OCI-LY7 (cell line): ENCODE results near the gene ATP8B3. TPM values are rescaled to one million over a fixed set of nuclear protein-coding genes. Genes with fewer than 3 reads are reported as not detected.

ENCODE experiments used
- BruUV-seq: library from RNA; stranded (reverse); fragments of 400-500 nt; replicated peaks from 2 replicates; lab custom pipeline; 2021; lab: Mats Ljungman, UMichigan
- CTCF ChIA-PET: fragments of 300-600 bp; sonication (Branson Sonifier 250); formaldehyde crosslinking; loops from one replicate; lab custom pipeline; 2022; ENCODE audit warnings: antibody characterized with exemption; ENCODE audit not compliant: unreplicated experiment; lab: Charles Lee
- POLR2A ChIA-PET: fragments of 300-600 bp; sonication (Branson Sonifier 250); formaldehyde crosslinking; loops from one replicate; lab custom pipeline; 2022; ENCODE audit warnings: antibody characterized with exemption; lab: Charles Lee
- DNase-seq: peaks from one replicate; pipeline ENCODE4 v3.0.0-alpha.2; 2015; ENCODE audit warnings: low spot score
- H2AFZ ChIP-seq: fragments of 200-600 bp; sonication (generic), shearing (Covaris generic); 2 replicates; pipeline ENCODE4 v1.6.1; 2014; ENCODE audit warnings: mild to moderate bottlenecking, antibody characterized with exemption, low read length, moderate library complexity
- H3K27ac ChIP-seq: fragments of 200-600 bp; sonication (generic); 2 replicates; pipeline ENCODE4 v1.5.1; 2014; ENCODE audit warnings: mixed run types, low read depth, mild to moderate bottlenecking, moderate library complexity, low read length, inconsistent platforms; ENCODE audit not compliant: poor library complexity, severe bottlenecking
- H3K36me3 ChIP-seq: fragments of 200-600 bp; sonication (generic); 2 replicates; pipeline ENCODE4 v1.6.1; 2014; ENCODE audit warnings: mild to moderate bottlenecking, antibody characterized with exemption, low read length, moderate library complexity, mixed read lengths; ENCODE audit not compliant: insufficient read depth
- H3K4me1 ChIP-seq: fragments of 200-600 bp; sonication (generic); 2 replicates; pipeline ENCODE4 v1.5.1; 2014; ENCODE audit warnings: mild to moderate bottlenecking, low read length; ENCODE audit not compliant: insufficient read depth, poor library complexity, severe bottlenecking
- H3K4me2 ChIP-seq: fragments of 200-600 bp; sonication (generic); 2 replicates; pipeline ENCODE4 v1.6.1; 2014; ENCODE audit warnings: mild to moderate bottlenecking, low read length
- H3K4me3 ChIP-seq: fragments of 200-600 bp; sonication (generic); 2 replicates; pipeline ENCODE4 v1.5.1; 2014; ENCODE audit warnings: mild to moderate bottlenecking, low read depth, low read length; ENCODE audit not compliant: poor library complexity, severe bottlenecking
- H3K79me2 ChIP-seq: fragments of 200-600 bp; sonication (generic); 2 replicates; pipeline ENCODE4 v1.6.1; 2016; ENCODE audit warnings: low read depth, mild to moderate bottlenecking, low read length, moderate library complexity, mixed read lengths; ENCODE audit not compliant: insufficient read depth
- H3K9me2 ChIP-seq: fragments of 200-600 bp; sonication (generic); 2 replicates; pipeline ENCODE4 v1.6.1; 2016; ENCODE audit warnings: mild to moderate bottlenecking, low read length, mixed read lengths; ENCODE audit not compliant: insufficient read depth
- H3K9me3 ChIP-seq: fragments of 200-600 bp; sonication (generic); 2 replicates; pipeline ENCODE4 v1.6.1; 2014; ENCODE audit warnings: mild to moderate bottlenecking, mixed run types, low read length, mixed read lengths
- H4K20me1 ChIP-seq: fragments of 200-600 bp; sonication (generic); 2 replicates; pipeline ENCODE4 v1.6.1; 2014; ENCODE audit warnings: mild to moderate bottlenecking, antibody characterized with exemption, low read length, moderate library complexity, mixed read lengths; ENCODE audit not compliant: insufficient read depth
- EZH2phosphoT487 ChIP-seq: fragments of 200-600 bp; sonication (generic); IDR thresholded peaks from 2 replicates; pipeline ENCODE4 v1.6.1; 2018; ENCODE audit warnings: low read depth, borderline replicate concordance, mild to moderate bottlenecking, mixed run types, antibody characterized with exemption, low read length, moderate library complexity, mixed read lengths
- intact Hi-C: fragments of 100-400 bp; cut with micrococcal nuclease; formaldehyde crosslinking; loops from one replicate; pipeline ENCODE4 v1.10.0; 2022; ENCODE audit not compliant: unreplicated experiment
- microRNA-seq: library from miRNA; unstranded; fragments of <30 nt; microRNA quantifications from one replicate; pipeline ENCODE4 v1.2.0, GENCODE V29; 2022; ENCODE audit warnings: borderline replicate concordance
- total RNA-seq, 2 experiments: library from RNA; depleted of rRNA in 1 of 2; stranded (reverse); fragments of >200 nt in 1 of 2; shearing (Covaris generic) in 1 of 2; gene quantifications; 2 replicates each; pipeline ENCODE4 v1.2.3, GENCODE V29; 2014 to 2022
- TF ChIP-seq, protein P1 (sequence below): fragments of 200-600 bp; sonication (generic); conservative IDR thresholded peaks from 2 replicates; pipeline ENCODE4 v1.5.1; 2014; ENCODE audit warnings: mild to moderate bottlenecking, antibody characterized with exemption, low read length, moderate library complexity, mixed read lengths

Gene ATP8B3
- total RNA-seq, 2 experiments from 2014 or later = 5.9 to 19.3 TPM

DNA sequence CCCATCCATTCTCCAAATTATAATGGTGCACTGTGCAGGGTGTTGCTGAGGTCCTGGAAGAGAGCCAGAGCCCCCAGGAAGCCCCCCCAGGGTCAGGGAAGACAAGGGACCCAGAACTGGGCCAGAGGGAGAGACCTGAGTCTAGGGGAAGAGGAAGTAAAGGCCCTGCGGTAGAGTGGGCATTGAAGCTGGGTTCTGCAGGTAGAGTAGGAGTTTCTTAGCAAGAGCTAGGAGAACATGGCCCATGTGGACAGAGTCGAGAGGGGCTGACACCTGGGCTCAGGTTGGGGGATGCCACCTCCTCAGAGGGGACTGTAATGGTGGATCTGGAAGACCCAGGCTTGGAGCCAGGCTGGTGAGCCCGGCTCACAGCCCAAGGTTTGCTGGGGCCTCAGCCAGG lies 75.8 kb downstream of the ATP8B3 start:
- Histone ChIP-seq H2AFZ (no peak overlapping the region), H3K4me3 (no peak overlapping the region), H3K36me3 (no peaks in the 10 kb centered on the region), H3K27ac (no peak overlapping the region), H3K4me2 (no peak overlapping the region), H3K79me2 (no peaks in the 10 kb centered on the region), H4K20me1 (no peaks in the 10 kb centered on the region), H3K4me1 (no peaks in the 10 kb centered on the region), H3K9me3 (no peaks in the 10 kb centered on the region), H3K9me2 (no peaks in the 10 kb centered on the region)
- BruUV-seq = no TSS peak
- DNase-seq = no peak
- ChIA-PET CTCF (no interaction called here), POLR2A (no interaction called here)
- TF ChIP-seq EZH2phosphoT487 = no peak
- TF ChIP-seq, protein P1, sequence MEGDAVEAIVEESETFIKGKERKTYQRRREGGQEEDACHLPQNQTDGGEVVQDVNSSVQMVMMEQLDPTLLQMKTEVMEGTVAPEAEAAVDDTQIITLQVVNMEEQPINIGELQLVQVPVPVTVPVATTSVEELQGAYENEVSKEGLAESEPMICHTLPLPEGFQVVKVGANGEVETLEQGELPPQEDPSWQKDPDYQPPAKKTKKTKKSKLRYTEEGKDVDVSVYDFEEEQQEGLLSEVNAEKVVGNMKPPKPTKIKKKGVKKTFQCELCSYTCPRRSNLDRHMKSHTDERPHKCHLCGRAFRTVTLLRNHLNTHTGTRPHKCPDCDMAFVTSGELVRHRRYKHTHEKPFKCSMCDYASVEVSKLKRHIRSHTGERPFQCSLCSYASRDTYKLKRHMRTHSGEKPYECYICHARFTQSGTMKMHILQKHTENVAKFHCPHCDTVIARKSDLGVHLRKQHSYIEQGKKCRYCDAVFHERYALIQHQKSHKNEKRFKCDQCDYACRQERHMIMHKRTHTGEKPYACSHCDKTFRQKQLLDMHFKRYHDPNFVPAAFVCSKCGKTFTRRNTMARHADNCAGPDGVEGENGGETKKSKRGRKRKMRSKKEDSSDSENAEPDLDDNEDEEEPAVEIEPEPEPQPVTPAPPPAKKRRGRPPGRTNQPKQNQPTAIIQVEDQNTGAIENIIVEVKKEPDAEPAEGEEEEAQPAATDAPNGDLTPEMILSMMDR = no peak
- intact Hi-C loops = no loop called here

DNA sequence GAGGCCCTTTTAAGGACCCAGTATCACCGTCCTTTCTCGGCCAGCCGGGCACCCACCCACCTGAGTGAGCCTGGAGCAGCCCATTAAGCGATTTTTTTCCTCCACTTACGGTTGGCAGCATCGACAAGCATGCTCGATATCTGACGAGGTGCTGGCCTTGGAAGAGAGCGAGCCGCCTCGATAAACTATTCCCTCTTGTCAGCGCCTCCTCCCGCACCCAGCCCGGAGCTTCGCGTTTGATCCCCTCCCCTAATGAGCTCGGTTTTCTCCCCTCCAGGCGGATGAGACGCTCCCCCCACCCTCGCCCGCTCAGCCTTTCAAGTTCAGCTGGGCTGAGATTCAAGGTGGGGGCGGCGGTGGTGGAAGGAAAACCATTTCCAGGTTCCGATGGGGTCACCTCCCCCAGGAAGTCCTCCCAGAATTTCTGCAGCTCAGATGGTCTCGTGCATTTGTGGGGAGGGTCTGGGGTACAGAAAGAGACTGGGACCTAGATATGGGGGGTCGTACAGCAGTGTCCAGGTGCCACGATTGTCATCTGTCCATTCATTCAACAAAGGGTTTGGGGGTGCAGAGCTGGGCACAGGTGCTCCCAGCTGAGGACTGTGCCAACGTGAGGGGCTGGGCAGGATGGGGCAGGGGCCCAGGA lies 77.6 kb downstream of the ATP8B3 start:
- Histone ChIP-seq H3K36me3 (no peaks in the 10 kb centered on the region), H3K27ac (no peak overlapping the region), H3K9me2 (no peaks in the 10 kb centered on the region), H3K4me1 (no peaks in the 10 kb centered on the region), H3K79me2 (no peaks in the 10 kb centered on the region), H3K4me2 (no peak overlapping the region), H4K20me1 (no peaks in the 10 kb centered on the region), H2AFZ (no peak overlapping the region), H3K9me3 (no peaks in the 10 kb centered on the region), H3K4me3 (no peak overlapping the region)
- DNase-seq = no peak
- ChIA-PET POLR2A (no interaction called here), CTCF (no interaction called here)
- intact Hi-C loops = no loop called here
- no TSS peak for BruUV-seq
- TF ChIP-seq, protein P1 = no peak
- no peak for TF ChIP-seq EZH2phosphoT487

Small RNA genes lying within 50 kb of the gene (microRNA-seq; reads per million reads assigned to microRNA genes)
- 8.3 reads per million, percentile 8 among the genes with 10 or more reads in this experiment for gene MIR1909

Other genes starting within 250 kb of the ATP8B3 start
- 11.7 and 13.6 TPM in 2 replicates for gene MEX3D, start 244.0 kb downstream of the ATP8B3 start, total RNA-seq (2014; rRNA removed; shearing (Covaris generic))
- gene MEX3D, start 244.0 kb downstream of the ATP8B3 start, total RNA-seq (2022) = 9.4 and 11.9 TPM in 2 replicates
- gene MBD3, start 219.4 kb downstream of the ATP8B3 start, total RNA-seq (2014; rRNA removed; shearing (Covaris generic)) = 147 and 172 TPM in 2 replicates
- 168 TPM in 2 replicates for gene MBD3, start 219.4 kb downstream of the ATP8B3 start, total RNA-seq (2022)
- 85.3 and 86.2 TPM in 2 replicates for gene UQCR11, start 206.8 kb downstream of the ATP8B3 start, total RNA-seq (2014; rRNA removed; shearing (Covaris generic))
- 143 and 187 TPM in 2 replicates for gene UQCR11, start 206.8 kb downstream of the ATP8B3 start, total RNA-seq (2022)
- gene TCF3, start 159.7 kb downstream of the ATP8B3 start, total RNA-seq (2014; rRNA removed; shearing (Covaris generic)) = 413 and 518 TPM in 2 replicates
- 811 and 878 TPM in 2 replicates for gene TCF3, start 159.7 kb downstream of the ATP8B3 start, total RNA-seq (2022)
- not detected in 2 replicates for gene ONECUT3, start 58.8 kb downstream of the ATP8B3 start, total RNA-seq (2014; rRNA removed; shearing (Covaris generic))
- gene ONECUT3, start 58.8 kb downstream of the ATP8B3 start, total RNA-seq (2022) = not detected in 2 replicates
- gene REXO1, start 36.2 kb upstream of the ATP8B3 start, total RNA-seq (2014; rRNA removed; shearing (Covaris generic)) = 13.9 and 24.0 TPM in 2 replicates
- gene REXO1, start 36.2 kb upstream of the ATP8B3 start, total RNA-seq (2022) = 52.8 and 54.9 TPM in 2 replicates
- gene KLF16, start 51.3 kb upstream of the ATP8B3 start, total RNA-seq (2014; rRNA removed; shearing (Covaris generic)) = 9.4 and 9.6 TPM in 2 replicates
- 39.1 and 44.4 TPM in 2 replicates for gene KLF16, start 51.3 kb upstream of the ATP8B3 start, total RNA-seq (2022)
- gene ABHD17A, start 73.2 kb upstream of the ATP8B3 start, total RNA-seq (2014; rRNA removed; shearing (Covaris generic)) = 98.7 and 130 TPM in 2 replicates
- gene ABHD17A, start 73.2 kb upstream of the ATP8B3 start, total RNA-seq (2022) = 64.2 and 71.3 TPM in 2 replicates
- gene ADAT3, start 93.1 kb upstream of the ATP8B3 start, total RNA-seq (2014; rRNA removed; shearing (Covaris generic)) = 5.6 and 7.9 TPM in 2 replicates
- gene ADAT3, start 93.1 kb upstream of the ATP8B3 start, total RNA-seq (2022) = 13.1 and 16.4 TPM in 2 replicates
- gene SCAMP4, start 93.1 kb upstream of the ATP8B3 start, total RNA-seq (2014; rRNA removed; shearing (Covaris generic)) = 13.4 and 21.3 TPM in 2 replicates
- gene SCAMP4, start 93.1 kb upstream of the ATP8B3 start, total RNA-seq (2022) = 46.4 and 49.9 TPM in 2 replicates
- gene CSNK1G2, start 128.9 kb upstream of the ATP8B3 start, total RNA-seq (2014; rRNA removed; shearing (Covaris generic)) = 133 and 151 TPM in 2 replicates
- gene CSNK1G2, start 128.9 kb upstream of the ATP8B3 start, total RNA-seq (2022) = 95.9 TPM in 2 replicates
- 41.9 and 53.9 TPM in 2 replicates for gene BTBD2, start 203.4 kb upstream of the ATP8B3 start, total RNA-seq (2014; rRNA removed; shearing (Covaris generic))
- 91.6 and 109 TPM in 2 replicates for gene BTBD2, start 203.4 kb upstream of the ATP8B3 start, total RNA-seq (2022)
- gene MKNK2, start 239.0 kb upstream of the ATP8B3 start, total RNA-seq (2014; rRNA removed; shearing (Covaris generic)) = 97.0 and 115 TPM in 2 replicates
- 200 and 225 TPM in 2 replicates for gene MKNK2, start 239.0 kb upstream of the ATP8B3 start, total RNA-seq (2022)